Measurements from ENCODE around the gene PPM1E. TPM values are rescaled to one million over a fixed set of nuclear protein-coding genes. Genes with fewer than 3 reads are reported as not detected.

PPM1E gene
- total and polyA plus RNA-seq, 2 of the 8 experiments (the other 6 are each of a cell fraction or from before 2014, with no cell fraction given) = 5.0 to 10.4 TPM

- H3K14ac ChIP-seq (ENCODE audit: insufficient read length) = no peak overlapping the region
- no peaks in the 10 kb centered on the region for H3K23me2 ChIP-seq (ENCODE audit: low read depth, low read length)
- H3K4me2 ChIP-seq (ENCODE audit: insufficient read depth in 1 of 2, low read depth in 2 of 2, low read length in 2 of 2) = no peak overlapping the region
- no peak overlapping the region for H2BK20ac ChIP-seq (ENCODE audit: low read length)
- H3K27me3 ChIP-seq (replicated peaks in 1 of 4; ENCODE audit: control insufficient read depth in 3 of 4, extremely low read depth in 1 of 4, insufficient read depth in 3 of 4, low read length in 3 of 4) = no peaks in the 10 kb centered on the region
- no peak overlapping the region for H2BK120ac ChIP-seq (replicated peaks; ENCODE audit: low read depth, low read length)
- FAIRE-seq (no peak), DNase-seq (ENCODE audit: low read depth in 1 of 2, low spot score in 2 of 2) (no peak)
- H4K91ac ChIP-seq (replicated peaks; ENCODE audit: insufficient read length, low read length) = no peak overlapping the region
- 84% methylated on average over 4 of the region's 4 CpGs; no CpG with 5 or more reads in 1 of the 2 experiments for WGBS, 2 experiments (ENCODE audit: extremely low coverage in 1 of 2, insufficient coverage in 1 of 2, insufficient read length in 1 of 2, insufficient replicate concordance in 2 of 2, low coverage in 1 of 2, low lambda C conversion rate in 2 of 2, missing lambda C conversion rate in 1 of 2)
- H3K18ac ChIP-seq (ENCODE audit: extremely low read depth, low read length) = no peak overlapping the region
- H3K4ac ChIP-seq (replicated peaks; ENCODE audit: insufficient read length, low read depth, low read length) = no peak overlapping the region
- POLR2A ChIA-PET (ENCODE audit: partially characterized antibody) = no interaction called here
- no peak overlapping the region for H2BK15ac ChIP-seq (ENCODE audit: low read length)
- peaks cover 0 to 2% of the 10 kb centered on the region in 2 experiments; a peak in 1 of 4 replicates for H3K79me2 ChIP-seq (ENCODE audit: control insufficient read depth in 1 of 2, insufficient read depth in 2 of 2, low read length in 2 of 2)
- H3K4me3 ChIP-seq (ENCODE audit: extremely low read depth in 1 of 4, insufficient read depth in 2 of 4, low read depth in 3 of 4, low read length in 4 of 4) = no peak overlapping the region
- H4K5ac ChIP-seq (ENCODE audit: insufficient read length, low read depth, low read length) = no peak overlapping the region
- CTCF ChIA-PET (ENCODE audit: partially characterized antibody) = no interaction called here
- no peaks in the 10 kb centered on the region for H3K79me1 ChIP-seq (ENCODE audit: low read depth, low read length)
- H2AFZ ChIP-seq (ENCODE audit: low read length) = no peak overlapping the region
- no peak overlapping the region for H4K8ac ChIP-seq (ENCODE audit: extremely low read depth, insufficient read depth, low read length)
- no peaks in the 10 kb centered on the region for H3K4me1 ChIP-seq (replicated peaks in 1 of 4; ENCODE audit: control insufficient read depth in 3 of 4, insufficient read depth in 4 of 4, low read length in 3 of 4)
- no peak overlapping the region for H3K27ac ChIP-seq (ENCODE audit: low read depth, low read length)
- H3K23ac ChIP-seq (ENCODE audit: insufficient read length) = no peak overlapping the region
- no peak overlapping the region for H3K9ac ChIP-seq (replicated peaks in 1 of 4; ENCODE audit: extremely low read depth in 1 of 4, low read depth in 3 of 4, low read length in 3 of 4)
- no peak overlapping the region for H3K56ac ChIP-seq (replicated peaks; ENCODE audit: insufficient read length, low read depth, low read length)
- H2BK5ac ChIP-seq (ENCODE audit: low read depth, low read length) = no peak overlapping the region
- peaks cover 0 to 2% of the 10 kb centered on the region in 2 experiments; a peak in 1 of 4 replicates for H3K9me3 ChIP-seq (ENCODE audit: insufficient read depth in 2 of 2, low read depth in 1 of 2, low read length in 1 of 2)
- H2BK12ac ChIP-seq (ENCODE audit: low read depth, low read length) = no peak overlapping the region
- H3K36me3 ChIP-seq (ENCODE audit: control insufficient read depth in 2 of 4, insufficient read depth in 4 of 4, low read length in 3 of 4) = no peaks in the 10 kb centered on the region
- H2AK5ac ChIP-seq (ENCODE audit: low read depth, low read length) = no peak overlapping the region
- H4K20me1 ChIP-seq (replicated peaks in 1 of 2; ENCODE audit: control insufficient read depth in 1 of 2, insufficient read depth in 2 of 2, low read length in 2 of 2) = no peaks in the 10 kb centered on the region
Measured at GRCh38 chr17:58818654-58819053, 63.0 kb downstream of the PPM1E start.

All from H1 (cell line).